Activated CD4-positive, alpha-beta T cell treated with anti-CD3 and anti-CD28 coated beads, Interleukin-2, amount 10 ng/mL, durations not matched to agents 7 days and 5 days (primary cell): ENCODE data around the gene SNRK. TPM values are rescaled to one million over a fixed set of nuclear protein-coding genes. Genes with fewer than 3 reads are reported as not detected.

Experiments
- CTCF ChIA-PET: fragments of 350-600 bp; sonication (Branson Sonifier 250); formaldehyde crosslinking; loops from one replicate; lab custom pipeline; 2021; ENCODE audit warnings: antibody characterized with exemption; lab: Charles Lee
- POLR2A ChIA-PET: fragments of 350-600 bp; sonication (Branson Sonifier 250); formaldehyde crosslinking; loops from one replicate; lab custom pipeline; 2021; ENCODE audit warnings: antibody characterized with exemption; lab: Charles Lee
- DNase-seq: peaks from one replicate; pipeline ENCODE4 v3.0.0-alpha.2; 2020
- H3K27ac Mint-ChIP-seq: one replicate; pipeline ENCODE4 v1.8.0; 2021; ENCODE audit warnings: mild to moderate bottlenecking, moderate library complexity, mixed read lengths
- H3K27me3 Mint-ChIP-seq: one replicate; pipeline ENCODE4 v1.8.0; 2021; ENCODE audit warnings: mixed read lengths
- H3K36me3 Mint-ChIP-seq: one replicate; pipeline ENCODE4 v1.8.0; 2021; ENCODE audit warnings: low read depth, mixed read lengths
- H3K4me1 Mint-ChIP-seq: one replicate; pipeline ENCODE4 v1.8.0; 2021; ENCODE audit warnings: mixed read lengths
- H3K4me3 Mint-ChIP-seq: one replicate; pipeline ENCODE4 v1.8.0; 2021; ENCODE audit warnings: mild to moderate bottlenecking, moderate library complexity, mixed read lengths
- H3K9me3 Mint-ChIP-seq: one replicate; pipeline ENCODE4 v1.8.0; 2021; ENCODE audit warnings: mixed read lengths
- total RNA-seq, 2 experiments: library from RNA; stranded (reverse); gene quantifications; one replicate each; pipeline ENCODE4 v1.2.3, GENCODE V29; 2021

SNRK gene
- total RNA-seq, 2 experiments from 2014 or later = 62.9 to 65.6 TPM

GRCh38 chr3:43319376-43319775 is 33.0 kb downstream of the SNRK start:
- peaks cover 56% of the 10 kb centered on the region for H3K36me3 Mint-ChIP-seq
- no peaks in the 10 kb centered on the region for H3K27me3 Mint-ChIP-seq
- ChIA-PET CTCF (no interaction called here), POLR2A (no interaction called here)
- no peak for DNase-seq
- peaks cover 37% of the 10 kb centered on the region for H3K4me1 Mint-ChIP-seq
- H3K27ac Mint-ChIP-seq = no peak overlapping the region
- no peak overlapping the region for H3K4me3 Mint-ChIP-seq
- peaks cover 3% of the 10 kb centered on the region for H3K9me3 Mint-ChIP-seq

GRCh38 chr3:43319794-43320193 is 33.5 kb downstream of the SNRK start:
- Mint-ChIP-seq H3K36me3 (peaks cover 56% of the 10 kb centered on the region), H3K27me3 (no peaks in the 10 kb centered on the region), H3K9me3 (peaks cover 3% of the 10 kb centered on the region), H3K27ac (no peak overlapping the region), H3K4me1 (peaks cover 38% of the 10 kb centered on the region), H3K4me3 (no peak overlapping the region)
- CTCF ChIA-PET = interaction anchor here (1.1 kb wide), 1 partner anchor 27 kb away, joined by 3 read pairs; no protein-coding TSS in a partner anchor
- POLR2A ChIA-PET = no interaction called here
- DNase-seq = no peak

GRCh38 chr3:43320288-43320687 is 33.9 kb downstream of the SNRK start:
- H3K36me3 Mint-ChIP-seq = peaks cover 57% of the 10 kb centered on the region
- CTCF ChIA-PET = interaction anchor here (1.1 to 1.8 kb wide), 2 partner anchors 16 to 26 kb away, joined by 3 to 4 read pairs; no protein-coding TSS in a partner anchor
- POLR2A ChIA-PET = no interaction called here

GRCh38 chr3:43323541-43323940 is 37.2 kb downstream of the SNRK start:
- peaks cover 43% of the 10 kb centered on the region for H3K4me1 Mint-ChIP-seq
- ChIA-PET POLR2A (no interaction called here), CTCF (no interaction called here)
- no peak overlapping the region for H3K4me3 Mint-ChIP-seq
- no peaks in the 10 kb centered on the region for H3K27me3 Mint-ChIP-seq
- peaks cover 3% of the 10 kb centered on the region for H3K9me3 Mint-ChIP-seq
- no peak for DNase-seq
- H3K27ac Mint-ChIP-seq = no peak overlapping the region
- peaks cover 56% of the 10 kb centered on the region for H3K36me3 Mint-ChIP-seq

More at GRCh38 chr3:43320288-43320687, 33.9 kb downstream of the SNRK start:
- H3K4me1 Mint-ChIP-seq = peaks cover 41% of the 10 kb centered on the region
- H3K27me3 Mint-ChIP-seq = no peaks in the 10 kb centered on the region
- H3K9me3 Mint-ChIP-seq = peaks cover 3% of the 10 kb centered on the region
- no peak overlapping the region for H3K27ac Mint-ChIP-seq
- H3K4me3 Mint-ChIP-seq = no peak overlapping the region
- DNase-seq = no peak

GRCh38 chr3:43326891-43327581 is 40.7 kb downstream of the SNRK start:
- DNase-seq = no peak

GRCh38 chr3:43327582-43327979 is 41.2 kb downstream of the SNRK start:
- Mint-ChIP-seq H3K36me3 (peaks cover 56% of the 10 kb centered on the region), H3K27me3 (no peaks in the 10 kb centered on the region), H3K4me3 (no peak overlapping the region), H3K27ac (no peak overlapping the region), H3K4me1 (peaks cover 33% of the 10 kb centered on the region), H3K9me3 (peaks cover 5% of the 10 kb centered on the region)
- no peak for DNase-seq
- ChIA-PET POLR2A (no interaction called here), CTCF (no interaction called here)

More at GRCh38 chr3:43326891-43327581, 40.7 kb downstream of the SNRK start:
- peaks cover 56% of the 10 kb centered on the region for H3K36me3 Mint-ChIP-seq
- ChIA-PET CTCF (no interaction called here), POLR2A (no interaction called here)
- H3K4me3 Mint-ChIP-seq = no peak overlapping the region
- peaks cover 5% of the 10 kb centered on the region for H3K9me3 Mint-ChIP-seq
- peaks cover 33% of the 10 kb centered on the region for H3K4me1 Mint-ChIP-seq
- peak overlapping the region; percentile 4 for H3K27ac Mint-ChIP-seq
- no peaks in the 10 kb centered on the region for H3K27me3 Mint-ChIP-seq

- peaks cover 8% of the 10 kb centered on the region for H3K9me3 Mint-ChIP-seq
- ChIA-PET CTCF (interaction anchor here (0.5 kb wide), 1 partner anchor 362 kb away, joined by 3 read pairs; no protein-coding TSS in a partner anchor), POLR2A (no interaction called here)
- no peak overlapping the region for H3K27ac Mint-ChIP-seq
- peaks cover 30% of the 10 kb centered on the region for H3K4me1 Mint-ChIP-seq
- no peak for DNase-seq
- no peaks in the 10 kb centered on the region for H3K27me3 Mint-ChIP-seq
- no peak overlapping the region for H3K4me3 Mint-ChIP-seq
- H3K36me3 Mint-ChIP-seq = peaks cover 56% of the 10 kb centered on the region
These were observed 42.3 kb downstream of the SNRK start for GRCh38 chr3:43328653-43329052.

GRCh38 chr3:43330981-43331380 is 44.6 kb downstream of the SNRK start:
- no peak for DNase-seq
- no peaks in the 10 kb centered on the region for H3K27me3 Mint-ChIP-seq

GRCh38 chr3:43331381-43331780 is 45.0 kb downstream of the SNRK start:
- Mint-ChIP-seq H3K9me3 (peaks cover 22% of the 10 kb centered on the region), H3K4me3 (no peak overlapping the region), H3K27ac (no peak overlapping the region), H3K36me3 (peaks cover 66% of the 10 kb centered on the region), H3K27me3 (no peaks in the 10 kb centered on the region), H3K4me1 (peaks cover 16% of the 10 kb centered on the region)
- ChIA-PET CTCF (no interaction called here), POLR2A (no interaction called here)
- no peak for DNase-seq

More at GRCh38 chr3:43330981-43331380, 44.6 kb downstream of the SNRK start:
- Mint-ChIP-seq H3K4me1 (peaks cover 20% of the 10 kb centered on the region), H3K9me3 (peaks cover 20% of the 10 kb centered on the region), H3K27ac (no peak overlapping the region), H3K36me3 (peaks cover 64% of the 10 kb centered on the region), H3K4me3 (no peak overlapping the region)
- ChIA-PET CTCF (no interaction called here), POLR2A (no interaction called here)

- no peak overlapping the region for H3K4me3 Mint-ChIP-seq
- no peak for DNase-seq
- H3K27me3 Mint-ChIP-seq = no peaks in the 10 kb centered on the region
- ChIA-PET CTCF (interaction anchor here (0.8 kb wide), 1 partner anchor 19 kb away, joined by 3 read pairs; no protein-coding TSS in a partner anchor), POLR2A (no interaction called here)
- peaks cover 86% of the 10 kb centered on the region for H3K36me3 Mint-ChIP-seq
- H3K27ac Mint-ChIP-seq = no peak overlapping the region
- H3K9me3 Mint-ChIP-seq = peaks cover 34% of the 10 kb centered on the region
- H3K4me1 Mint-ChIP-seq = no peaks in the 10 kb centered on the region
These were observed 48.6 kb downstream of the SNRK start for GRCh38 chr3:43334976-43335375.

GRCh38 chr3:43335799-43336198 is 49.5 kb downstream of the SNRK start:
- Mint-ChIP-seq H3K36me3 (peaks cover 87% of the 10 kb centered on the region), H3K27ac (no peak overlapping the region), H3K4me3 (no peak overlapping the region), H3K9me3 (peaks cover 37% of the 10 kb centered on the region), H3K4me1 (no peaks in the 10 kb centered on the region), H3K27me3 (no peaks in the 10 kb centered on the region)
- POLR2A ChIA-PET = no interaction called here
- CTCF ChIA-PET = interaction anchor here (0.7 to 3.7 kb wide), 4 partner anchors 10 to 56 kb away, joined by 3 to 13 read pairs (median 4); no protein-coding TSS in a partner anchor
- DNase-seq = no peak

- ChIA-PET POLR2A (no interaction called here), CTCF (interaction anchor here (0.7 to 3.7 kb wide), 2 partner anchors 8 to 20 kb away, joined by 3 to 13 read pairs; no protein-coding TSS in a partner anchor)
- H3K27ac Mint-ChIP-seq = no peak overlapping the region
- H3K27me3 Mint-ChIP-seq = no peaks in the 10 kb centered on the region
- peaks cover 31% of the 10 kb centered on the region for H3K9me3 Mint-ChIP-seq
- no peak for DNase-seq
- no peak overlapping the region for H3K4me3 Mint-ChIP-seq
- H3K4me1 Mint-ChIP-seq = peaks cover 13% of the 10 kb centered on the region
- peaks cover 89% of the 10 kb centered on the region for H3K36me3 Mint-ChIP-seq
These were observed 52.0 kb downstream of the SNRK start for GRCh38 chr3:43338295-43338694.

GRCh38 chr3:43340403-43340802 is 54.1 kb downstream of the SNRK start:
- CTCF ChIA-PET = no interaction called here
- no peak for DNase-seq
- no peaks in the 10 kb centered on the region for H3K27me3 Mint-ChIP-seq
- H3K9me3 Mint-ChIP-seq = peaks cover 24% of the 10 kb centered on the region
- peaks cover 94% of the 10 kb centered on the region for H3K36me3 Mint-ChIP-seq
- POLR2A ChIA-PET = no interaction called here
- no peak overlapping the region for H3K27ac Mint-ChIP-seq
- H3K4me3 Mint-ChIP-seq = no peak overlapping the region
- H3K4me1 Mint-ChIP-seq = peaks cover 32% of the 10 kb centered on the region
